Hepatocyte (in vitro differentiated cells): ENCODE results near the gene MACROH2A1. TPM values are rescaled to one million over a fixed set of nuclear protein-coding genes. Genes with fewer than 3 reads are reported as not detected.

Experiments used
- DNase-seq: peaks from one replicate; pipeline ENCODE4 v3.0.0-alpha.2; 2016; ENCODE audit warnings: low spot score
- H2AFZ ChIP-seq: fragments of 200-600 bp; sonication (generic); 2 replicates; pipeline ENCODE4 v1.6.0; 2016; ENCODE audit warnings: antibody characterized with exemption, mild to moderate bottlenecking
- H3K27ac ChIP-seq: fragments of 200-600 bp; sonication (generic); 2 replicates; pipeline ENCODE4 v1.5.1; 2016; ENCODE audit warnings: mild to moderate bottlenecking
- H3K27me3 ChIP-seq: fragments of 200-600 bp; sonication (generic); 2 replicates; pipeline ENCODE4 v1.6.1; 2016
- H3K36me3 ChIP-seq: fragments of 200-600 bp; sonication (generic); replicated peaks from 2 replicates; pipeline ENCODE4 v1.5.1; 2016; ENCODE audit warnings: low read depth; ENCODE audit not compliant: insufficient read depth
- H3K4me1 ChIP-seq: fragments of 200-600 bp; sonication (generic); 2 replicates; pipeline ENCODE4 v1.5.1; 2016; ENCODE audit warnings: mild to moderate bottlenecking, moderate library complexity; ENCODE audit not compliant: insufficient read depth
- H3K4me2 ChIP-seq: fragments of 200-600 bp; sonication (generic); 2 replicates; pipeline ENCODE4 v1.6.0; 2016
- H3K4me3 ChIP-seq: fragments of 200-600 bp; sonication (generic); 2 replicates; pipeline ENCODE4 v1.5.1; 2016; ENCODE audit warnings: mild to moderate bottlenecking
- H3K79me2 ChIP-seq: fragments of 200-600 bp; sonication (generic); 2 replicates; pipeline ENCODE4 v1.6.0; 2017; ENCODE audit warnings: mild to moderate bottlenecking
- H3K9me2 ChIP-seq: fragments of 200-600 bp; sonication (generic); replicated peaks from 2 replicates; pipeline ENCODE4 v1.6.0; 2017; ENCODE audit warnings: mild to moderate bottlenecking; ENCODE audit not compliant: insufficient read depth
- H3K9me3 ChIP-seq: fragments of 200-600 bp; sonication (generic); 2 replicates; pipeline ENCODE4 v1.5.1; 2016; ENCODE audit warnings: low read depth, mild to moderate bottlenecking
- H4K20me1 ChIP-seq: fragments of 200-600 bp; sonication (generic); 2 replicates; pipeline ENCODE4 v1.6.0; 2016; ENCODE audit warnings: mild to moderate bottlenecking; ENCODE audit not compliant: insufficient read depth, poor library complexity, severe bottlenecking
- CTCF ChIP-seq: fragments of 200-600 bp; sonication (generic); IDR thresholded peaks from 2 replicates; pipeline ENCODE4 v1.5.1; 2016; ENCODE audit warnings: antibody characterized with exemption, mild to moderate bottlenecking; ENCODE audit not compliant: poor library complexity
- EZH2 ChIP-seq: fragments of 200-600 bp; sonication (generic); IDR thresholded peaks from 2 replicates; pipeline ENCODE4 v1.6.1; 2016; ENCODE audit warnings: antibody characterized with exemption, mild to moderate bottlenecking, borderline replicate concordance
- EZH2phosphoT487 ChIP-seq: fragments of 200-600 bp; sonication (generic); IDR thresholded peaks from one replicate; pipeline ENCODE4 v1.6.1; 2018; ENCODE audit warnings: antibody characterized with exemption, mild to moderate bottlenecking, low read depth, moderate library complexity; ENCODE audit not compliant: unreplicated experiment, severe bottlenecking
- WGBS: methylation state at CpG from one replicate; pipeline ENCODE4 v1.1.6; 2016; ENCODE audit warnings: low lambda C conversion rate; ENCODE audit errors: missing lambda C conversion rate; 5-methylcytosine and 5-hydroxymethylcytosine counted together
- polyA plus RNA-seq: library from polyadenylated mRNA; unstranded; fragments of >200 nt; fragmentation: Nextera tagmentation; extraction: Ambion mirVana; gene quantifications from 2 replicates; pipeline ENCODE4 v1.2.1, GENCODE V29; 2016
- total RNA-seq: library from RNA; depleted of rRNA; stranded (reverse); fragments of >200 nt; gene quantifications from 2 replicates; pipeline ENCODE4 v1.2.3, GENCODE V29; 2014

MACROH2A1 gene
- total and polyA plus RNA-seq, 2 experiments from 2014 or later = 198 to 304 TPM

GRCh38 chr5:135335031-135335828 is 63.8 kb downstream of the MACROH2A1 start:
- no peaks in the 10 kb centered on the region for H4K20me1 ChIP-seq
- H3K27ac ChIP-seq = no peak overlapping the region
- no peak overlapping the region for H3K4me2 ChIP-seq
- H3K79me2 ChIP-seq = no peaks in the 10 kb centered on the region
- H3K9me3 ChIP-seq = no peaks in the 10 kb centered on the region
- no peaks in the 10 kb centered on the region for H3K27me3 ChIP-seq
- no peak overlapping the region for H3K4me3 ChIP-seq
- no peaks in the 10 kb centered on the region for H3K36me3 ChIP-seq
- no peak overlapping the region for H2AFZ ChIP-seq
- no peaks in the 10 kb centered on the region for H3K9me2 ChIP-seq
- TF ChIP-seq EZH2 (no peak), CTCF (no peak), EZH2phosphoT487 (no peak)
- no peak for DNase-seq
- 81% methylated on average over 13 of the region's 13 CpGs for WGBS
- H3K4me1 ChIP-seq = peaks cover 16% of the 10 kb centered on the region

GRCh38 chr5:135333732-135334515 is 65.1 kb downstream of the MACROH2A1 start:
- Histone ChIP-seq H3K4me3 (no peak overlapping the region), H3K27me3 (no peaks in the 10 kb centered on the region), H2AFZ (no peak overlapping the region), H3K9me3 (no peaks in the 10 kb centered on the region), H3K27ac (no peak overlapping the region), H3K4me2 (no peak overlapping the region), H3K36me3 (no peaks in the 10 kb centered on the region), H3K9me2 (no peaks in the 10 kb centered on the region), H3K79me2 (no peaks in the 10 kb centered on the region), H4K20me1 (no peaks in the 10 kb centered on the region), H3K4me1 (peaks cover 18% of the 10 kb centered on the region)
- no peak for DNase-seq
- WGBS = 74% methylated on average over 10 of the region's 10 CpGs
- TF ChIP-seq EZH2 (no peak), EZH2phosphoT487 (no peak), CTCF (no peak)

- WGBS = 22% methylated on average over 5 of the region's 5 CpGs
- Histone ChIP-seq H4K20me1 (no peaks in the 10 kb centered on the region), H3K9me3 (no peaks in the 10 kb centered on the region), H3K4me2 (no peak overlapping the region), H3K4me3 (no peak overlapping the region), H3K36me3 (no peaks in the 10 kb centered on the region), H3K79me2 (no peaks in the 10 kb centered on the region), H3K27me3 (no peaks in the 10 kb centered on the region), H3K4me1 (peaks cover 18% of the 10 kb centered on the region), H3K9me2 (no peaks in the 10 kb centered on the region), H3K27ac (no peak overlapping the region), H2AFZ (no peak overlapping the region)
- DNase-seq = peak; percentile 81
- TF ChIP-seq CTCF (peak; percentile 69), EZH2phosphoT487 (no peak)
These were observed 66.4 kb downstream of the MACROH2A1 start for GRCh38 chr5:135332519-135333150.
